H1 (cell line): ENCODE data around the gene FGD6. TPM values are rescaled to one million over a fixed set of nuclear protein-coding genes. Genes with fewer than 3 reads are reported as not detected.

ENCODE experiments used
- CEBPB ChIP-seq: IDR thresholded peaks from 2 replicates; pipeline ENCODE4 v1.6.1; 2012; ENCODE audit warnings: low read depth, low read length
- EGR1 ChIP-seq: IDR thresholded peaks from 2 replicates; pipeline ENCODE4 v1.6.1; 2011; ENCODE audit warnings: low read depth, low read length, borderline replicate concordance
- NANOG ChIP-seq: IDR thresholded peaks from 2 replicates; pipeline ENCODE4 v1.6.1; 2011; ENCODE audit warnings: low read length, low read depth, mild to moderate bottlenecking, inconsistent platforms; ENCODE audit not compliant: insufficient read depth, poor library complexity, severe bottlenecking
- RXRA ChIP-seq: IDR thresholded peaks from 2 replicates; pipeline ENCODE4 v1.6.1; 2011; ENCODE audit warnings: low read depth, mild to moderate bottlenecking, low read length, moderate library complexity; ENCODE audit not compliant: insufficient read depth
- SIRT6 ChIP-seq: IDR thresholded peaks from one replicate; pipeline ENCODE4 v1.7.1; 2012; ENCODE audit warnings: low read length, inconsistent platforms
- TAF7 ChIP-seq: optimal IDR thresholded peaks from 2 replicates; pipeline ENCODE3; 2011; ENCODE audit warnings: low read depth, mild to moderate bottlenecking, inconsistent platforms, low read length, moderate library complexity, borderline replicate concordance
- polyA plus RNA-seq, 7 experiments: library from polyadenylated mRNA; depleted of rRNA in 3 of 7; stranded (reverse) in 5 of 7; unstranded in 2 of 7; fragments of >200 nt in 5 of 7; fragments of 200-250 nt in 2 of 7; gene quantifications; 1 replicate in 5 of 7; 2 replicates in 1 of 7; 4 replicates in 1 of 7; pipeline versions ENCODE4 v1.2.1 to v1.2.3, GENCODE V29; 2011 to 2013; ENCODE audit warnings: missing spikeins in 2 of 7, mixed read lengths in 2 of 7
- total RNA-seq: library from RNA; stranded (reverse); fragmentation: NEBNext Ultra II Directional; extraction: Animal tissue kit (Norgen Biotek cat#: 25700); gene quantifications from 2 replicates; pipeline ENCODE4 v1.2.1, GENCODE V29; 2021
- TF ChIP-seq, protein P1 (sequence below): IDR thresholded peaks from 2 replicates; pipeline ENCODE4 v1.6.1; 2011; ENCODE audit warnings: low read length, improper control_type of control experiment

FGD6 gene
- total and polyA plus RNA-seq, 2 of the 8 experiments (the other 6 are each of a cell fraction or from before 2014, with no cell fraction given) = 12.2 to 24.3 TPM

DNA sequence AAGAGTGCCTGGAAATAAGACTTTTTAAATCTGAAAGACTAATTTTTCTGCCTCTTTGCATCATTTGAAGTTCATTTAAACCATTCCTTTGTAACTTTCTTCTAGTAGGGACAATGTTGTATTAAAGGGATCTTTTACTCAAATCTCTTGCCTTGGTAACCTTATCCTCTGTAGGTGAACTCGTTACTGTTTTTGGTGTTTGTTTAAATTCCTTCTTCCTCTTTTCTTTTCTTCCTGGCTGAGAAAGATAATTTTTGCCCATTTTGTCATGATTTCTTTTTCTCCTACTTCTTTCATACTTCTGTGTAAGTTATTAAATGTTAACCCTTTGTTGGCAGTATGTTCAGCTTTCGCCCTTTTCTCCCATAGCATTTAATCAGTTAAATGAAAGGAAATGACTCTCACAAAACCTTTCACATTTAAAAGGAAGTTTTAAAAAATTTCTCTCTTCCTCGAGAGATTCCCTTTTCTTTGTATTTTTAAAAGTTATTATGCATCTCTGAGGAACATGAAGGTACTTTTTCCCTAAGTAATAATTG is 10.6 kb upstream of the FGD6 start (continued):
- TF ChIP-seq NANOG = no peak
- no peak for TF ChIP-seq TAF7
- no peak for TF ChIP-seq CEBPB
- no peak for TF ChIP-seq SIRT6
- TF ChIP-seq, protein P1, sequence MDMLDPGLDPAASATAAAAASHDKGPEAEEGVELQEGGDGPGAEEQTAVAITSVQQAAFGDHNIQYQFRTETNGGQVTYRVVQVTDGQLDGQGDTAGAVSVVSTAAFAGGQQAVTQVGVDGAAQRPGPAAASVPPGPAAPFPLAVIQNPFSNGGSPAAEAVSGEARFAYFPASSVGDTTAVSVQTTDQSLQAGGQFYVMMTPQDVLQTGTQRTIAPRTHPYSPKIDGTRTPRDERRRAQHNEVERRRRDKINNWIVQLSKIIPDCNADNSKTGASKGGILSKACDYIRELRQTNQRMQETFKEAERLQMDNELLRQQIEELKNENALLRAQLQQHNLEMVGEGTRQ = no peak
- TF ChIP-seq RXRA = no peak
- TF ChIP-seq EGR1 = no peak
